ENCODE results near the gene POU2F2. TPM values are rescaled to one million over a fixed set of nuclear protein-coding genes. Genes with fewer than 3 reads are reported as not detected.

POU2F2 gene
- total RNA-seq, 1 experiment from 2014 or later: 0.89 TPM

DNA sequence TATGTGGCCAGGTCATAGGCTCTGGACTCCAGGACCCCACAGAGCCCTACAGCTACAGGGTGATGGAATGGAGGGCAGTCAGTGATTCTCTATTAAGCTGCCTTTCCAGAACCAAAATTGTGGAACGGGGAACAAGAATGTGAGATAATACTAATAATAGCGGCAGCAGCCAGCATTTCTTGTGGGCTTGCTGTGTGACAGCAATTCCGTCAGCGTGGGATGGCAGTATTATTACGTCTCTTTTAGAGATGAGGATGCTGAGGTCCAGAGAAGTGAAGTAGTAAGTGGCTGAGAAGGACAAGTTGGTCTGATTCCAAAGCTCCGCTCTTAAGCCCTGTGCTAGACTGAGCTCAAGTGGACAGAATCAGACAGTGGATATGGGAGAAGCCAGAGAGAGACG is 86.7 kb downstream of the POU2F2 start:
- H3K4me1 ChIP-seq (ENCODE audit: control insufficient read depth in 1 of 2, insufficient read depth in 2 of 2, low read length in 2 of 2): no peaks in the 10 kb centered on the region
- H3K9me3 ChIP-seq (ENCODE audit: control insufficient read depth in 1 of 2, insufficient read depth in 1 of 2, low read depth in 1 of 2, low read length in 2 of 2): no peaks in the 10 kb centered on the region
- no peak overlapping the region for H2AFZ ChIP-seq (ENCODE audit: low read depth, low read length, poor library complexity, severe bottlenecking)
- TF ChIP-seq SIN3A (IDR thresholded peaks at IDR 0.05; ENCODE audit: low read depth) (no peak), JUND (IDR thresholded peaks at IDR 0.05) (no peak), YY1 (IDR thresholded peaks at IDR 0.05; ENCODE audit: extremely low read depth, insufficient replicate concordance, low read depth, low read length) (no peak), EGR1 (IDR thresholded peaks at IDR 0.05; ENCODE audit: low read depth) (no peak), POLR2A (IDR thresholded peaks at IDR 0.05; ENCODE audit: borderline replicate concordance, extremely low read depth, insufficient read depth, insufficient read length) (no peak), SP1 (IDR thresholded peaks at IDR 0.05; ENCODE audit: low read depth) (no peak), RAD21 (IDR thresholded peaks at IDR 0.05; ENCODE audit: low read depth) (no peak), POLR2AphosphoS5 (IDR thresholded peaks at IDR 0.05; ENCODE audit: low read depth, low read length) (no peak), TCF7L2 (IDR thresholded peaks at IDR 0.05; ENCODE audit: borderline replicate concordance, extremely low read depth, insufficient read depth, insufficient read length) (no peak), CEBPB (IDR thresholded peaks at IDR 0.05; ENCODE audit: low read depth) (no peak), ELF1 (IDR thresholded peaks at IDR 0.05; ENCODE audit: borderline replicate concordance, low read depth) (no peak), CBX3 (IDR thresholded peaks at IDR 0.05; ENCODE audit: low read depth) (no peak), SRF (IDR thresholded peaks at IDR 0.05; ENCODE audit: low read depth) (no peak), EZH2phosphoT487 (IDR thresholded peaks at IDR 0.05; ENCODE audit: borderline replicate concordance) (no peak)
- TF ChIP-seq, protein P1, sequence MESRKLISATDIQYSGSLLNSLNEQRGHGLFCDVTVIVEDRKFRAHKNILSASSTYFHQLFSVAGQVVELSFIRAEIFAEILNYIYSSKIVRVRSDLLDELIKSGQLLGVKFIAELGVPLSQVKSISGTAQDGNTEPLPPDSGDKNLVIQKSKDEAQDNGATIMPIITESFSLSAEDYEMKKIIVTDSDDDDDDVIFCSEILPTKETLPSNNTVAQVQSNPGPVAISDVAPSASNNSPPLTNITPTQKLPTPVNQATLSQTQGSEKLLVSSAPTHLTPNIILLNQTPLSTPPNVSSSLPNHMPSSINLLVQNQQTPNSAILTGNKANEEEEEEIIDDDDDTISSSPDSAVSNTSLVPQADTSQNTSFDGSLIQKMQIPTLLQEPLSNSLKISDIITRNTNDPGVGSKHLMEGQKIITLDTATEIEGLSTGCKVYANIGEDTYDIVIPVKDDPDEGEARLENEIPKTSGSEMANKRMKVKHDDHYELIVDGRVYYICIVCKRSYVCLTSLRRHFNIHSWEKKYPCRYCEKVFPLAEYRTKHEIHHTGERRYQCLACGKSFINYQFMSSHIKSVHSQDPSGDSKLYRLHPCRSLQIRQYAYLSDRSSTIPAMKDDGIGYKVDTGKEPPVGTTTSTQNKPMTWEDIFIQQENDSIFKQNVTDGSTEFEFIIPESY (IDR thresholded peaks at IDR 0.05; ENCODE audit: extremely low read depth, insufficient replicate concordance, low read length): no peak
- TF ChIP-seq, protein P2, sequence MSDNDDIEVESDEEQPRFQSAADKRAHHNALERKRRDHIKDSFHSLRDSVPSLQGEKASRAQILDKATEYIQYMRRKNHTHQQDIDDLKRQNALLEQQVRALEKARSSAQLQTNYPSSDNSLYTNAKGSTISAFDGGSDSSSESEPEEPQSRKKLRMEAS (IDR thresholded peaks at IDR 0.05): no peak
- TF ChIP-seq, protein P3, sequence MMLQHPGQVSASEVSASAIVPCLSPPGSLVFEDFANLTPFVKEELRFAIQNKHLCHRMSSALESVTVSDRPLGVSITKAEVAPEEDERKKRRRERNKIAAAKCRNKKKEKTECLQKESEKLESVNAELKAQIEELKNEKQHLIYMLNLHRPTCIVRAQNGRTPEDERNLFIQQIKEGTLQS (IDR thresholded peaks at IDR 0.05): no peak
- no peak overlapping the region for H3K4me3 ChIP-seq (replicated peaks in 1 of 2; ENCODE audit: low read depth in 1 of 2, low read length in 2 of 2)
- H3K79me2 ChIP-seq (ENCODE audit: insufficient read depth, low read length): no peaks in the 10 kb centered on the region
- ChIA-PET POLR2A (no interaction called here), RAD21 (ENCODE audit: low non-redundant PET in 1 of 2, low total read pairs in 2 of 2, uncharacterized antibody in 2 of 2, unreplicated experiment in 2 of 2) (no interaction called here), CTCF (interaction anchor here (2.8 kb wide), 1 partner anchor 11 kb away, joined by 16 read pairs; no protein-coding TSS in a partner anchor)
- no peaks in the 10 kb centered on the region for H3K36me3 ChIP-seq (ENCODE audit: control insufficient read depth in 1 of 2, insufficient read depth in 2 of 2, low read length in 2 of 2)
- H3K4me2 ChIP-seq (ENCODE audit: low read length): no peak overlapping the region
- no peak overlapping the region for H3K9ac ChIP-seq (ENCODE audit: low read length)
- no peak overlapping the region for H3K27ac ChIP-seq (ENCODE audit: low read depth, low read length)
- H3K27me3 ChIP-seq (ENCODE audit: insufficient read depth, low read length): no peaks in the 10 kb centered on the region
- no peaks in the 10 kb centered on the region for H3K9me2 ChIP-seq (ENCODE audit: insufficient read depth)
- ATAC-seq (no peak), DNase-seq (ENCODE audit: low read depth, low spot score) (no peak)
- BruUV-seq (replicated peaks): no TSS peak
- no peaks in the 10 kb centered on the region for H4K20me1 ChIP-seq (ENCODE audit: insufficient read depth)
- intact Hi-C loops (cut with micrococcal nuclease): no loop called here
